ENCODE measurements around the gene IKZF4. TPM values are rescaled to one million over a fixed set of nuclear protein-coding genes. Genes with fewer than 3 reads are reported as not detected.
A peak's percentile ranks its signal among the peaks of the same experiment; 100 is the strongest.

IKZF4 gene
- total RNA-seq, 1 donor from 2014 or later: 22.5 TPM

GRCh38 chr12:56014205-56014604 lies 6.6 kb upstream of the IKZF4 start:
- Mint-ChIP-seq H3K27ac (peak overlapping the region; percentile 88), H3K36me3 (peaks cover 6% of the 10 kb centered on the region), H3K27me3 (ENCODE audit: low read depth) (no peaks in the 10 kb centered on the region), H3K9me3 (no peaks in the 10 kb centered on the region), H3K4me1 (peaks cover 40% of the 10 kb centered on the region), H3K4me3 (no peak overlapping the region)
- no peak for DNase-seq (ENCODE audit: low spot score in 2 of 2, unreplicated experiment in 2 of 2)
- TF ChIP-seq, protein P1, sequence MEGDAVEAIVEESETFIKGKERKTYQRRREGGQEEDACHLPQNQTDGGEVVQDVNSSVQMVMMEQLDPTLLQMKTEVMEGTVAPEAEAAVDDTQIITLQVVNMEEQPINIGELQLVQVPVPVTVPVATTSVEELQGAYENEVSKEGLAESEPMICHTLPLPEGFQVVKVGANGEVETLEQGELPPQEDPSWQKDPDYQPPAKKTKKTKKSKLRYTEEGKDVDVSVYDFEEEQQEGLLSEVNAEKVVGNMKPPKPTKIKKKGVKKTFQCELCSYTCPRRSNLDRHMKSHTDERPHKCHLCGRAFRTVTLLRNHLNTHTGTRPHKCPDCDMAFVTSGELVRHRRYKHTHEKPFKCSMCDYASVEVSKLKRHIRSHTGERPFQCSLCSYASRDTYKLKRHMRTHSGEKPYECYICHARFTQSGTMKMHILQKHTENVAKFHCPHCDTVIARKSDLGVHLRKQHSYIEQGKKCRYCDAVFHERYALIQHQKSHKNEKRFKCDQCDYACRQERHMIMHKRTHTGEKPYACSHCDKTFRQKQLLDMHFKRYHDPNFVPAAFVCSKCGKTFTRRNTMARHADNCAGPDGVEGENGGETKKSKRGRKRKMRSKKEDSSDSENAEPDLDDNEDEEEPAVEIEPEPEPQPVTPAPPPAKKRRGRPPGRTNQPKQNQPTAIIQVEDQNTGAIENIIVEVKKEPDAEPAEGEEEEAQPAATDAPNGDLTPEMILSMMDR (IDR thresholded peaks at IDR 0.05; ENCODE audit: unreplicated experiment): no peak

- H3K4me1 Mint-ChIP-seq: peaks cover 50% of the 10 kb centered on the region
- H3K27me3 Mint-ChIP-seq (ENCODE audit: low read depth): no peaks in the 10 kb centered on the region
- peaks cover 6% of the 10 kb centered on the region for H3K36me3 Mint-ChIP-seq
- peak overlapping the region; percentile 12 for H3K27ac Mint-ChIP-seq
- H3K9me3 Mint-ChIP-seq: no peaks in the 10 kb centered on the region
- TF ChIP-seq, protein P1 (IDR thresholded peaks at IDR 0.05; ENCODE audit: unreplicated experiment): no peak
- no peak for DNase-seq (ENCODE audit: low spot score in 2 of 2, unreplicated experiment in 2 of 2)
- H3K4me3 Mint-ChIP-seq: no peak overlapping the region
These were observed 3.7 kb upstream of the IKZF4 start for GRCh38 chr12:56017181-56017580.

- DNase-seq (ENCODE audit: low spot score in 2 of 2, unreplicated experiment in 2 of 2): no peak
- Mint-ChIP-seq H3K4me3 (no peak overlapping the region), H3K4me1 (peaks cover 56% of the 10 kb centered on the region), H3K27me3 (ENCODE audit: low read depth) (no peaks in the 10 kb centered on the region), H3K9me3 (no peaks in the 10 kb centered on the region), H3K36me3 (peaks cover 6% of the 10 kb centered on the region), H3K27ac (peak overlapping the region; percentile 76)
- TF ChIP-seq, protein P1 (IDR thresholded peaks at IDR 0.05; ENCODE audit: unreplicated experiment): no peak
These were observed 2.5 kb upstream of the IKZF4 start for GRCh38 chr12:56018356-56018755.

DNA sequence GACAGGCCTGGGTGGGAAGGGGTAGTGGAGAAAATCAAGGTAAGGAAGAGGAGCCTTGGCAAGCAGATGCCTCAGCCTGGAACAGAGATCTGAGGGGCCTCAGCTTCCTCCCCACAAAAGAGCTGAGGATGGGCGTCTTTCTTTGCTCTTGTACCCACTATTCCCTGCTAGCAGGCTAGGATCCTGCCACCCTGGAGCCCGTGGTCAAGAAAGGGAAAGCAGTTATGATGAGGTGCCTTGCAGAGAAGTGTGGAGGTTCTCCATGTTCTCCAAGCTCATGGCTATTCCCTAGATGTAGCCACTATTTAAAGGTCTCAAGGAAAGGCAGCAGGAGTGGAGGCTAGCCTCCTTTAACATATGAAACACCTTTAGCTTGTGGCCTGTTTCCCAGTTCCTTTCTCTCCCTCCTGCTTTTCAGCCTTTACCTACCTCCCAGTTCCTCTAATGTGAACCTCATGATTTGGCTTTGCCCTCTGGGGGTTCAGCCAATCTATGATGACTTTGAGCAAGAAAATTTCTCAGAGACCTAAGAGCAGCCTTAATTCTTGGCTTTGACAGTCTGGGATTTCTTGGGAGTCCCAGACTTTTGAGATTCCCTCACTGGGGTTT lies 1.1 kb downstream of the IKZF4 start:
- DNase-seq (ENCODE audit: low spot score in 2 of 2, unreplicated experiment in 2 of 2): no peak
- TF ChIP-seq, protein P1 (IDR thresholded peaks at IDR 0.05; ENCODE audit: unreplicated experiment): no peak
- peaks cover 48% of the 10 kb centered on the region for H3K4me1 Mint-ChIP-seq
- H3K4me3 Mint-ChIP-seq: peak overlapping the region; percentile 86
- H3K36me3 Mint-ChIP-seq: peaks cover 8% of the 10 kb centered on the region
- H3K27ac Mint-ChIP-seq: peak overlapping the region; percentile 99
- no peaks in the 10 kb centered on the region for H3K27me3 Mint-ChIP-seq (ENCODE audit: low read depth)
- H3K9me3 Mint-ChIP-seq: no peaks in the 10 kb centered on the region

- Mint-ChIP-seq H3K27ac (peak overlapping the region; percentile 94), H3K4me3 (no peak overlapping the region), H3K27me3 (ENCODE audit: low read depth) (no peaks in the 10 kb centered on the region), H3K36me3 (peaks cover 30% of the 10 kb centered on the region), H3K9me3 (no peaks in the 10 kb centered on the region), H3K4me1 (peaks cover 30% of the 10 kb centered on the region)
- TF ChIP-seq, protein P1 (IDR thresholded peaks at IDR 0.05; ENCODE audit: unreplicated experiment): no peak
- no peak for DNase-seq (ENCODE audit: low spot score in 2 of 2, unreplicated experiment in 2 of 2)
These were observed 7.8 kb downstream of the IKZF4 start for GRCh38 chr12:56028511-56029165.
